ENCODE data around the gene CYP2C9.

DNA sequence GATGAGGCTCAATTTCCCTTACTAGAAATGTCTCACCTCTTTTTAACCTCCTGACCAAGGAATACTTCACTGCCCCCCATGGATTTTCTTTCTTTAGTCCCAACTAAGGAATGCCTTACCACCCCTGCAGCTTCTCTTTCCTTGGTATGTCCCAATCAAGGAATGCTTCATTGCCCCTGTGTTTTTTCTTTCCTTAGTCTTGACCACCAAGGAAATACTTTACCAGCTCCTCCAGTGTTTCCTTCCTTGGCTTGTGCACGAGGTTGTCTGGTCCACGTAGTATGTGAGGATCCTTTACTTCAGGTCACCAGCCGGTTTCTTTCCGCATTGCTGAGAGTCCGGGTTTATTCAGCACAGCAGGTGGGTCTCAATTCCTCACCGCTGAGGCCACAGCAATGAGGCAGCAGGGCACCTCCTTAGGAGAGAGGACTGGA, 59.3 kb downstream of the CYP2C9 start:
- TF ChIP-seq CTCF (optimal IDR thresholded peaks at IDR 0.05 in 1 of 3, IDR thresholded peaks at IDR 0.05 in 1 of 3, conservative IDR thresholded peaks at IDR 0.05 in 1 of 3; ENCODE audit: extremely low read depth in 1 of 3, insufficient read depth in 2 of 3, low read length in 3 of 3) (no peak), EZH2 (IDR thresholded peaks at IDR 0.05; ENCODE audit: low read length) (no peak)

Measured in keratinocyte (primary cell).